Measurements from ENCODE around the gene TMEM30B. TPM values are rescaled to one million over a fixed set of nuclear protein-coding genes. Genes with fewer than 3 reads are reported as not detected.
A peak's percentile ranks its signal among the peaks of the same experiment; 100 is the strongest.

TMEM30B gene
- total and polyA plus RNA-seq, 8 donors: 11.2 to 52.2 (median 16.6) TPM

DNA sequence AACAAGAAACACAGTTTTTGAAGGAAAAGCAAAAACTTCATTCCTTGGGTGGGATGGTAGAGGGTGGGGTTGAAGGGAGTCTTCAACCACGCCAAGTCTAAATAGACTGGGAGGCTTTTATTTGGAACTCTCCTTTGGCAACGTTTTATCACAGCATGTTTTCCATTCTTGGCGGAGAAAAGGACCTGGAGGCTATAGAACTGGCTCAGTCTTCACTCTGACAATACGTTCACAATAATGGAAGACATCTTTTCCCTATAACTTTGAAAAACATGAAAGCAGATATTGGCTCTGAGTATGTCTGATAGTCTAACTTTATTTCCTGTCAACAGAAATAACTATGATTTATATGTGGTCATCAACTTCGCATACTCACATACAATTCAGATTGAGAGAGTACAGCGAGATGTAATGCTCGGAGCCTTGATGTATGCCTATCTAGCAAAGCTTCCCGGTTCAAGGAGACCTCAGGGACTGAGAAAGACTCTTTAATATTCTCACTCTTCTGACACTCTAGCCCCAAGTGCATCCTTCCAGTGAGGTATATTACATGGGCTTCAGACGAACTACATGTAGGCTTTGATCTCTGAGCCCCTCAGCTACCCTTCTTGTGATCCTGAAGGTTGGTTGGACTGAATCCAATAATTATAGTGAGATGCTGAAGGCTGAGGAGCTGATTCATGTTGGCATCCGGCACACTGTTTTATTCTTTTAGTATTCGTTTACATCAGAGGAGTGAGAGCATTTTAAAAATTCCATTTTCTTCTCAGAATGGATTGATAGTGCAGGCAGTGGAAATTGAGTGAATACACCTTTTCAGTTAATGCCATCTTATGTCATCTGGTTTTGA, 14.0 kb downstream of the TMEM30B start:
- WGBS, 5 donors: 52 to 64% (median 59%) methylated on average over 11 of the region's 11 CpGs
- H3K27me3 ChIP-seq: peaks cover 0 to 16% (median 3%) of the 10 kb centered on the region in 3 donors
- no peak overlapping the region for H3K27ac ChIP-seq
- no peak overlapping the region for H3K4me3 ChIP-seq
- peaks cover 0 to 7% (median 3%) of the 10 kb centered on the region in 4 donors for H3K4me1 ChIP-seq
- TF ChIP-seq, protein P1, sequence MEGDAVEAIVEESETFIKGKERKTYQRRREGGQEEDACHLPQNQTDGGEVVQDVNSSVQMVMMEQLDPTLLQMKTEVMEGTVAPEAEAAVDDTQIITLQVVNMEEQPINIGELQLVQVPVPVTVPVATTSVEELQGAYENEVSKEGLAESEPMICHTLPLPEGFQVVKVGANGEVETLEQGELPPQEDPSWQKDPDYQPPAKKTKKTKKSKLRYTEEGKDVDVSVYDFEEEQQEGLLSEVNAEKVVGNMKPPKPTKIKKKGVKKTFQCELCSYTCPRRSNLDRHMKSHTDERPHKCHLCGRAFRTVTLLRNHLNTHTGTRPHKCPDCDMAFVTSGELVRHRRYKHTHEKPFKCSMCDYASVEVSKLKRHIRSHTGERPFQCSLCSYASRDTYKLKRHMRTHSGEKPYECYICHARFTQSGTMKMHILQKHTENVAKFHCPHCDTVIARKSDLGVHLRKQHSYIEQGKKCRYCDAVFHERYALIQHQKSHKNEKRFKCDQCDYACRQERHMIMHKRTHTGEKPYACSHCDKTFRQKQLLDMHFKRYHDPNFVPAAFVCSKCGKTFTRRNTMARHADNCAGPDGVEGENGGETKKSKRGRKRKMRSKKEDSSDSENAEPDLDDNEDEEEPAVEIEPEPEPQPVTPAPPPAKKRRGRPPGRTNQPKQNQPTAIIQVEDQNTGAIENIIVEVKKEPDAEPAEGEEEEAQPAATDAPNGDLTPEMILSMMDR (IDR thresholded peaks at IDR 0.05): no peak
- no peak for TF ChIP-seq POLR2AphosphoS5 (IDR thresholded peaks at IDR 0.05)
- TF ChIP-seq EP300 (IDR thresholded peaks at IDR 0.05): no peak
- TF ChIP-seq POLR2A (IDR thresholded peaks at IDR 0.05): no peak
- no peaks in the 10 kb centered on the region for H3K36me3 ChIP-seq
- intact Hi-C loops (cut with DNase I; ENCODE audit: low total_unique reads): no loop called here
- no peaks in the 10 kb centered on the region for H3K9me3 ChIP-seq
- DNase-seq: peak in 1 of 2 donors; percentile 63

DNA sequence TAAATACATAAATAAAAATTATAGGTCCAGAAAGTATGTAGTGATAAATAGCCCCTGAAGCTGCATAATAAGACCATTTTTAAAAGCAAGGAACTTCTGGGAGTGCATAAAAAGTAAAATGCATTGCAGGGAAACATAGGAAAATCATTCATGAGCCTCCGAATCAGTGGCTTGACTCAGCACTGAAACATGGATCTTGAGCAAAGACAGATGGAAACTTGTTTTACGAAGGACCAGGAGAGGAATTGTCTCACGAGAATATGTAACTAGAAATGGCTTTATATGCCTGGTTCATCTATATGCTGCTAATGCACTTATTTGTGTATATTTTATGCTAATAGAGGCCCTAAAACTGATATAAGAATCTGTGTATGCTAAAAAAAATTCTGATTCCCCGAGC, 14.7 kb downstream of the TMEM30B start:
- WGBS, 5 donors: 72 to 90% (median 86%) methylated on average over 4 of the region's 4 CpGs
- H3K4me3 ChIP-seq: no peak overlapping the region
- no peaks in the 10 kb centered on the region for H3K36me3 ChIP-seq
- DNase-seq: no peak
- peaks cover 0 to 7% (median 3%) of the 10 kb centered on the region in 4 donors for H3K4me1 ChIP-seq
- no peak overlapping the region for H3K27ac ChIP-seq
- TF ChIP-seq EP300 (IDR thresholded peaks at IDR 0.05): no peak
- no peak for TF ChIP-seq POLR2AphosphoS5 (IDR thresholded peaks at IDR 0.05)
- TF ChIP-seq, protein P1 (IDR thresholded peaks at IDR 0.05): no peak
- no peak for TF ChIP-seq POLR2A (IDR thresholded peaks at IDR 0.05)
- H3K27me3 ChIP-seq: peaks cover 0 to 16% (median 3%) of the 10 kb centered on the region in 3 donors
- no peaks in the 10 kb centered on the region for H3K9me3 ChIP-seq
- intact Hi-C loops (cut with DNase I; ENCODE audit: low total_unique reads): no loop called here

DNA sequence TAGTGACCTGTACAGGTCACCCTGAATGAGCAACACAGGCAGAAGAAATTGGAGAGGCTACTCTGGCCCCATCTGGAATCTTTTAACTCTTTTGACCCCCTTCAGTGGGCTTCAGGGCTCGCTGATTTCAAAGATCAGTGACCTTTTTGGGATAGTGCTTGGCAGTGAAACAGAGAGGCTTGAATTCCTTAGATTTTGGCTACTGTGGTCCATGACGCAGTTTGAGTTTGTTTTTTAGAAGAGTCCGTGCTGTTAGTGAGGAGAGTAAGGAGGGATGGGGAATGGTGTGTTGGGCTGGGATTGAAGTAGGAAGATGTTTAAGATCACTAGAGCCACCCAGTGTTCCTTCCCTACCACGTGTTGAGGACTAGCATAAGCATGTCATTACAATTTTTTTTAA, 16.5 kb downstream of the TMEM30B start:
- Histone ChIP-seq H3K9me3 (no peaks in the 10 kb centered on the region), H3K4me3 (no peak overlapping the region), H3K4me1 (peaks cover 0 to 5% (median 2%) of the 10 kb centered on the region in 4 donors), H3K36me3 (no peaks in the 10 kb centered on the region), H3K27me3 (peaks cover 0 to 16% (median 0%) of the 10 kb centered on the region in 3 donors), H3K27ac (no peak overlapping the region)
- TF ChIP-seq POLR2A (IDR thresholded peaks at IDR 0.05) (no peak), EP300 (IDR thresholded peaks at IDR 0.05) (no peak), POLR2AphosphoS5 (IDR thresholded peaks at IDR 0.05) (no peak)
- TF ChIP-seq, protein P1 (IDR thresholded peaks at IDR 0.05): no peak
- intact Hi-C loops (cut with DNase I; ENCODE audit: low total_unique reads): no loop called here
- DNase-seq: peak in 1 of 2 donors; percentile 44
- 46 to 71% (median 65%) methylated on average over 4 of the region's 4 CpGs for WGBS, 5 donors

DNA sequence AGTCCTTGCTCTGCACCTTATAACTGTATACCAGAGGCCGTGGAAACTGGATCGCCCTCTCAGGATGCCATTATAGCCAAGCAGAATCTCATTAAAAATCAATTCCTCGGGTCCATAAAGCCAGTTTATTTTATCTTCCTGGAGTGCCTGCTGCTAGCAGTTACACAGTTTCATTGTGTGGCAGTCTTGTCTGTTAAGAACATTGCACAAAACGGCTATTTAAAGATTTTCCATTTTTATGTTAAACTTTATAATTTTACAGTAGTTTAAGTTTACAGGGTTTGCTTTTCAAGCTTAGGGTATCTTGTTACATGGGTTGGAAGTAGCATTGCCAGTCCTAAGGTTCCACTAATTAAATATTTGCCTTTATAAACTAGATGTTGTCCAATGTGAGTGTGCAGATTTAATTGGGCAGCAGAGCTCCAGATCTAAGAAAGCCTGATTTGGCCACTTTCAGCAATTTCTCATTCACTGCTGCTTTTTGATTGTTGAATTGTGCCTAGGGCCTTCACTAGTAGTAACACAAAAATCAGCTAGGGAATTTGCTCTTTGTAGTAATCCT, 17.0 kb downstream of the TMEM30B start:
- intact Hi-C loops (cut with DNase I; ENCODE audit: low total_unique reads): no loop called here
- Histone ChIP-seq H3K9me3 (no peaks in the 10 kb centered on the region), H3K36me3 (no peaks in the 10 kb centered on the region), H3K27me3 (peaks cover 0 to 19% (median 0%) of the 10 kb centered on the region in 3 donors), H3K4me3 (no peak overlapping the region), H3K4me1 (no peaks in the 10 kb centered on the region), H3K27ac (no peak overlapping the region)
- DNase-seq: no peak
- TF ChIP-seq POLR2A (IDR thresholded peaks at IDR 0.05): no peak
- no peak for TF ChIP-seq POLR2AphosphoS5 (IDR thresholded peaks at IDR 0.05)
- TF ChIP-seq, protein P1 (IDR thresholded peaks at IDR 0.05): no peak
- no peak for TF ChIP-seq EP300 (IDR thresholded peaks at IDR 0.05)
- 28 to 53% (median 36%) methylated on average over 4 of the region's 4 CpGs for WGBS, 5 donors
